Fibroblast of villous mesenchyme (primary cell): Measurements from ENCODE around the gene RNF112. TPM values are rescaled to one million over a fixed set of nuclear protein-coding genes. Genes with fewer than 3 reads are reported as not detected.

ENCODE experiments used
- DNase-seq: peaks from one replicate; pipeline ENCODE4 v3.0.0-alpha.2; 2010; ENCODE audit warnings: low read depth
- H3K4me3 ChIP-seq: 2 replicates; pipeline ENCODE4 v1.5.1; 2011; ENCODE audit warnings: low read depth, mild to moderate bottlenecking, low read length
- total RNA-seq: library from RNA; depleted of rRNA; stranded (reverse); fragments of >200 nt; gene quantifications from 2 replicates; pipeline ENCODE4 v1.2.3, GENCODE V29; 2012
- TF ChIP-seq, protein P1 (sequence below): IDR thresholded peaks from 2 replicates; pipeline ENCODE4 v1.5.1; 2012; ENCODE audit warnings: low read depth, mild to moderate bottlenecking, low read length; ENCODE audit not compliant: insufficient read depth

RNF112 gene
- total RNA-seq, 1 donor, result 0.86 TPM

DNA sequence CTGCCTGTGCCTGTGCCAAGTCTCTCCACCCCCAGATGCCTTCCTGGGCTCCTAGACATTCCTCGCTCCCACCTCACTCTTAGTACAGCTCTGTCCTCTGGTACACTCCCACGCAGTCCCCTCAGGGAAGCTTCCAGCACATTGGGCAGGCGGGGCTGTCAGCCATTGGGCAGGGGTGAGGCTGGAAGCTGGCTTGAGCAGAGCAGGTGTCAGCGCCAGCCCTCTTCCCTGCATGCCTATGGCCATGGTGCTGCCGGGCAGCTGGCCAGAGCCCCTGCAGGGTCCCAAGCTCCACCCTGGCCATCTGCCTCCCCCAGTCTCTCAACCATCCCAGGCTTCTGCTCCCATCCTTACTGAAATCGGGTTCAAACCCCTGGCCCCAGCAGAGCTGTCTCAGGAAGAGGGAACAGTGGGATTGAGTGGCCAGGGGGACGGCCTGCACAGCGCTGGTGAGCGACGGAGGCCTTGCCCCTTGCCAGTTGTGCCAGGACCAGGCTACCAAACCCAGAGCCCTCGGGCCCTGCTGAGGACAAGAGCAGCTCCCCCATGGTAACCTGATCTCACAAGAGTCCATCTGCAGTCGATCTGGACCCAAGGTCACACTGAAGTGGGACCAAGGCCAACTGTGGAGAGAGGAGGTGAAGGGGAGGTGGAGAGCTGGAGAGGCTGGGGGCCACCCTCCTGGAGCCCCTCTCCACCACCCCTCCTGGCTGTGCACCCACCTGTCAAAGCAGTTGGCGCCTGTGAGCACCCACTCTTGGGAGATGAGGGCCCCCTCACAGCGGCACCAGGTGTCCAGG lies 46.1 kb upstream of the RNF112 start:
- no peak for DNase-seq
- TF ChIP-seq, protein P1, sequence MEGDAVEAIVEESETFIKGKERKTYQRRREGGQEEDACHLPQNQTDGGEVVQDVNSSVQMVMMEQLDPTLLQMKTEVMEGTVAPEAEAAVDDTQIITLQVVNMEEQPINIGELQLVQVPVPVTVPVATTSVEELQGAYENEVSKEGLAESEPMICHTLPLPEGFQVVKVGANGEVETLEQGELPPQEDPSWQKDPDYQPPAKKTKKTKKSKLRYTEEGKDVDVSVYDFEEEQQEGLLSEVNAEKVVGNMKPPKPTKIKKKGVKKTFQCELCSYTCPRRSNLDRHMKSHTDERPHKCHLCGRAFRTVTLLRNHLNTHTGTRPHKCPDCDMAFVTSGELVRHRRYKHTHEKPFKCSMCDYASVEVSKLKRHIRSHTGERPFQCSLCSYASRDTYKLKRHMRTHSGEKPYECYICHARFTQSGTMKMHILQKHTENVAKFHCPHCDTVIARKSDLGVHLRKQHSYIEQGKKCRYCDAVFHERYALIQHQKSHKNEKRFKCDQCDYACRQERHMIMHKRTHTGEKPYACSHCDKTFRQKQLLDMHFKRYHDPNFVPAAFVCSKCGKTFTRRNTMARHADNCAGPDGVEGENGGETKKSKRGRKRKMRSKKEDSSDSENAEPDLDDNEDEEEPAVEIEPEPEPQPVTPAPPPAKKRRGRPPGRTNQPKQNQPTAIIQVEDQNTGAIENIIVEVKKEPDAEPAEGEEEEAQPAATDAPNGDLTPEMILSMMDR, result no peak
- no peak overlapping the region for H3K4me3 ChIP-seq

DNA sequence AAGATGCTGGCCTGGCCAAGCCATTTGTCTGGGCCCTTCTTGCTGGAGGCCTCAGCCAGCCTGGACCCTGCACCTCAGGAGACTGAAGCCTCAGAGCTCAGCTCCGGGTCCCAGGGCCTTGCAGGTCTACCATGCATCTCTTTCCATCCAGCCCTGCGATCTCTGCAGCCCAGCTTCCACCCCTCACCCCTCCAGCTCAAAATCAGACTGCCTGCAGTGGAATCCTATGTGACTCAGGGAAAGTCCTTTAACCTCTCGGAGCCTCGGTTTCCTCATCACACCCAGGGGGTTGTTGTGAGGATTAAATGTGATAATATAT lies 45.6 kb upstream of the RNF112 start:
- TF ChIP-seq, protein P1, result no peak
- DNase-seq, result no peak
- H3K4me3 ChIP-seq, result no peak overlapping the region

DNA sequence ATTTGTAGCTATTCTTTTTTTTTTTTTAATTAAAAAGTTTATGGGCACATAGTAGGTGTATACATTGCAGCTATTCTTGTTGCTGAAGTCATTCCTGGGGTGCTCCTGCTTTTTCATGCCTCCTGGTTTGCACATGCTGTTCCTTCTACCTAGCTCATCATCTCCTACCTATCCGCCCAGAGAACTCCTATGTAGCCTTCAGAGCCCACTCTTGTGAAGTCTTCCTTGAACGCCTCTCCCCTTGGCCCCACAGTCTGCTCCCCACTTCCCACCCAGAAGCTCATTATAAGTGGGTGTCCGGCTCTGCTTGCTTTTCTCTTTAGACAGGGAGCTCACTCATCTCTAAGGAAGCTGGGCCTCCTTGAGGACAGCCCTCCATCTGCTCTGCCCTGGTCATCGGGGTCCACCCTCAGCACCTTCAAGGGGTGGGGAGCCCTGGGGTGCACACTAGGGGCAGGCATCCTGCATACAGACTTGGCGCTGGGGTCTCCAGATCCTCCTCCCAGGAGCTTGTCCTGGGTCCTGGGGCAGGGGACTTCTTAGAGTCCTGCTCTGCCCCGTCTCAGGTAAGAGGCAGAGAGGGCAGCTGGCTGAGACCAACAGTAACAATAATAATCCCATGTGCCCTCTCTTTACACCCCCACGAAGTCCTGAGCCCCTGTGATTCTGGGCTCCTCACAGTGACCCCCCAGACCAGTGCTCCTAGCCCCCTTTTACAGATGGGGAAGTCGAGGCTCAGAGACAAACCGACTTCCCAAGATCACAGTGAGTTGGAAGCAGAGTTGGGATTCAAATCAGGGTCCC lies 45.0 kb upstream of the RNF112 start:
- DNase-seq, result no peak
- TF ChIP-seq, protein P1, result no peak
- H3K4me3 ChIP-seq, result no peak overlapping the region

DNA sequence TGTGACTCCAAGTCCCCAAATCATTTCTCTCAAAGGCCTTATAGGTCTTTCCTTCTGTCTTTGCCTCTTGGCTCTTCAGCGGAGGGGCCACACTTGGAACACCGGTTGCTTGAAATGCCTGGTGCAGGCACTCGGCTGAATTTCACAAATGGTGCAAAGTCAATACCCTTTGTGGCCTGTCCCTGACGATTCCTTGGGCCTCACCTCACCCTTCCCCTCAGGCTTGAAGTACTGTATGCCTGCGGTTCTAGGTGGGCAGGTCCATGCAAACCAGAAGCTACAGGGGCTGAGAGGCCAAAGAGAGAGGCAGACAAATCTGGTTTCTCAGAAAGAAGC lies 44.4 kb upstream of the RNF112 start:
- TF ChIP-seq, protein P1, result no peak
- H3K4me3 ChIP-seq, result no peak overlapping the region
- DNase-seq, result no peak

DNA sequence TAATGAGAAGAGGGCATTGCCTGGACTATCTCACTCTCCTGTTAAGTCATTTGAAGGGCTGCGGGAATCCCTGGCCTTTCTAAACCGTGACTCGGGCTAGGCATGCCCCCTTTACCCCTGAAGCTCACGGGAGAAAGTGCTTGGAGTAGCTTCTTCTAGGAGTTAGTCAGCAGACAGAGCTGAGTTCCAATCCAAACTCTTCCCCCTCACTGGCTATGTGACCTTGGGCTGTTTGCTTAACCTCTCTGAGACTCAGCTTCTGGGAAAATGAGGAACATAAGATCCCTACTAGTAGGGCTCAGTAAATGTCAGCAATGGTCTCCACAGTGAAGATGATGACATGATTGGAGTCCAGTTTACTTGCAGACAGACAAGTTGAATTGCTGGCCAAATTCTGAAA lies 42.8 kb upstream of the RNF112 start:
- TF ChIP-seq, protein P1, result no peak
- DNase-seq, result no peak

DNA sequence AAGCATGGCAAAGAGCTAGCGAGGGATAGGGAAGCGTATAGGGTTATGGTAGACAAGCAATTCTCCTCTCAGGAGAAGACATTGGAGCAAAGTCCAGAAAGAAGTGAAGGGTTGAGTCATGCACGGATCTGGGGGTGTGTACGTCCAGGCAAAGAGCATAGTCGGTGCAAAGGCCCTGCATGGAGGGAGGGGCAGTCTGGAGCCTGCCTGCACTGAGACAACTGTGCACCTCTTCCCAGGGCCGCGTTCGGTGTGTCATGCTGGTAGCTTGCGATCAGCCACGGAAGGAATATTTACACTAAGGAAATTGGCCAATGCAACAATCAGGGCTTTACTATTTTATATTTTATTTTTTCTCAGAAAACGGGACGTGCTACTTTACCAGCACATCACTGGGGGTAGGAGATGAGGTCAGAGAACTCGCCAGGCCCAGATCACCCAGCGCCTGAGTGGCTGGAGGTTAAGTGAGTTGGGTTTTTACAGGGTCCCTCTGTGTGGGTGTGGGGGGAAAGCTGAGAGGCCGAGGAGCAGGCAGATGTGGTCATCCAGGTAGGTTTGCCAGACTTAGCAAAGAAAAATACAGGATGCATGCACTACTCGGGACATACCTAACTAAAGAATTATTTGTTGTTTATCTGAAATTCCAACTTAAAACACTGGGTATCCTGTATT lies 41.8 kb upstream of the RNF112 start:
- H3K4me3 ChIP-seq, result no peak overlapping the region
- TF ChIP-seq, protein P1, result no peak
- no peak for DNase-seq

More for the DNA sequence above, 42.8 kb upstream of the RNF112 start:
- no peak overlapping the region for H3K4me3 ChIP-seq
